Measurements from ENCODE around the gene RFTN2. TPM values are rescaled to one million over a fixed set of nuclear protein-coding genes. Genes with fewer than 3 reads are reported as not detected.

RFTN2 gene
- total and polyA plus RNA-seq, 7 donors, result 0.92 to 10.0 (median 5.4) TPM

GRCh38 chr2:197615016-197615652 lies 60.3 kb downstream of the RFTN2 start:
- intact Hi-C loops (cut with DNase I), result no loop called here
- 36 to 64% methylated on average over 4 of the region's 4 CpGs for WGBS, 2 donors
- no peaks in the 10 kb centered on the region for H3K9me3 ChIP-seq
- no peaks in the 10 kb centered on the region for H3K4me1 ChIP-seq
- no peak overlapping the region for H3K27ac ChIP-seq
- no peaks in the 10 kb centered on the region for H3K36me3 ChIP-seq
- H3K4me3 ChIP-seq, result no peak overlapping the region
- DNase-seq, result no peak
- no peak for TF ChIP-seq EP300 (IDR thresholded peaks at IDR 0.05)
- TF ChIP-seq CTCF (IDR thresholded peaks at IDR 0.05), result no peak
- TF ChIP-seq POLR2A (IDR thresholded peaks at IDR 0.05), result no peak
- no peak for TF ChIP-seq POLR2AphosphoS5 (IDR thresholded peaks at IDR 0.05)
- H3K27me3 ChIP-seq, result no peaks in the 10 kb centered on the region

- no peak overlapping the region for H3K27ac ChIP-seq
- WGBS, 2 donors, result 25 to 60% methylated on average over 3 of the region's 3 CpGs
- no peak for TF ChIP-seq EP300 (IDR thresholded peaks at IDR 0.05)
- TF ChIP-seq CTCF (IDR thresholded peaks at IDR 0.05), result no peak
- TF ChIP-seq POLR2AphosphoS5 (IDR thresholded peaks at IDR 0.05), result no peak
- no peak for TF ChIP-seq POLR2A (IDR thresholded peaks at IDR 0.05)
- H3K36me3 ChIP-seq, result no peaks in the 10 kb centered on the region
- DNase-seq, result no peak
- H3K9me3 ChIP-seq, result no peaks in the 10 kb centered on the region
- intact Hi-C loops (cut with DNase I), result no loop called here
- no peaks in the 10 kb centered on the region for H3K4me1 ChIP-seq
- H3K4me3 ChIP-seq, result no peak overlapping the region
- H3K27me3 ChIP-seq, result no peaks in the 10 kb centered on the region
Observed at GRCh38 chr2:197614532-197614931, 60.9 kb downstream of the RFTN2 start.

GRCh38 chr2:197613509-197613987 lies 61.8 kb downstream of the RFTN2 start:
- Histone ChIP-seq H3K27ac (no peak overlapping the region), H3K36me3 (no peaks in the 10 kb centered on the region), H3K27me3 (no peaks in the 10 kb centered on the region), H3K4me1 (no peaks in the 10 kb centered on the region), H3K9me3 (no peaks in the 10 kb centered on the region), H3K4me3 (no peak overlapping the region)
- no peak for TF ChIP-seq EP300 (IDR thresholded peaks at IDR 0.05)
- TF ChIP-seq POLR2A (IDR thresholded peaks at IDR 0.05), result no peak
- no peak for TF ChIP-seq POLR2AphosphoS5 (IDR thresholded peaks at IDR 0.05)
- no peak for TF ChIP-seq CTCF (IDR thresholded peaks at IDR 0.05)
- 8 to 22% methylated on average over 1 of the region's 1 CpG for WGBS, 2 donors
- DNase-seq, result no peak
- intact Hi-C loops (cut with DNase I), result no loop called here

GRCh38 chr2:197606180-197606579 lies 69.2 kb downstream of the RFTN2 start:
- Histone ChIP-seq H3K4me1 (no peaks in the 10 kb centered on the region), H3K36me3 (no peaks in the 10 kb centered on the region), H3K27me3 (no peaks in the 10 kb centered on the region), H3K4me3 (no peak overlapping the region), H3K27ac (no peak overlapping the region), H3K9me3 (no peaks in the 10 kb centered on the region)
- DNase-seq, result no peak
- WGBS, 2 donors, result 92% methylated on average over 2 of the region's 2 CpGs
- TF ChIP-seq CTCF (IDR thresholded peaks at IDR 0.05) (no peak), EP300 (IDR thresholded peaks at IDR 0.05) (no peak), POLR2A (IDR thresholded peaks at IDR 0.05) (no peak), POLR2AphosphoS5 (IDR thresholded peaks at IDR 0.05) (no peak)
- intact Hi-C loops (cut with DNase I), result no loop called here

Measured in sigmoid colon (tissue), 7 donors.